H1 (cell line): ENCODE results near the gene PSPC1. TPM values are rescaled to one million over a fixed set of nuclear protein-coding genes. Genes with fewer than 3 reads are reported as not detected.
A peak's percentile ranks its signal among the peaks of the same experiment; 100 is the strongest.

Experiments used
- ASH2L ChIP-seq: fragments of 200-600, 300-600 bp; sonication (generic); IDR thresholded peaks from one replicate; pipeline ENCODE4 v1.7.1; 2017; ENCODE audit warnings: low read length
- PHF8 ChIP-seq: fragments of 200-600 bp; sonication (generic); conservative IDR thresholded peaks from 2 replicates; pipeline ENCODE4 v1.7.1; 2012; ENCODE audit warnings: low read depth, mild to moderate bottlenecking, inconsistent platforms, low read length, moderate library complexity
- TBP ChIP-seq: IDR thresholded peaks from 2 replicates; pipeline ENCODE4 v1.6.1; 2011; ENCODE audit warnings: low read depth, low read length, improper control_type of control experiment
- polyA plus RNA-seq, 7 experiments: library from polyadenylated mRNA; depleted of rRNA in 3 of 7; stranded (reverse) in 5 of 7; unstranded in 2 of 7; fragments of >200 nt in 5 of 7; fragments of 200-250 nt in 2 of 7; gene quantifications; 1 replicate in 5 of 7; 2 replicates in 1 of 7; 4 replicates in 1 of 7; pipeline versions ENCODE4 v1.2.1 to v1.2.3, GENCODE V29; 2011 to 2013; ENCODE audit warnings: missing spikeins in 2 of 7, mixed read lengths in 2 of 7
- total RNA-seq: library from RNA; stranded (reverse); fragmentation: NEBNext Ultra II Directional; extraction: Animal tissue kit (Norgen Biotek cat#: 25700); gene quantifications from 2 replicates; pipeline ENCODE4 v1.2.1, GENCODE V29; 2021
- TF ChIP-seq, protein P1 (sequence below): IDR thresholded peaks from 2 replicates; pipeline ENCODE4 v1.6.1; 2012; ENCODE audit warnings: inconsistent platforms

PSPC1 gene
- total and polyA plus RNA-seq, 2 of the 8 experiments (the other 6 are each of a cell fraction or from before 2014, with no cell fraction given), result 53.4 to 97.4 TPM

DNA sequence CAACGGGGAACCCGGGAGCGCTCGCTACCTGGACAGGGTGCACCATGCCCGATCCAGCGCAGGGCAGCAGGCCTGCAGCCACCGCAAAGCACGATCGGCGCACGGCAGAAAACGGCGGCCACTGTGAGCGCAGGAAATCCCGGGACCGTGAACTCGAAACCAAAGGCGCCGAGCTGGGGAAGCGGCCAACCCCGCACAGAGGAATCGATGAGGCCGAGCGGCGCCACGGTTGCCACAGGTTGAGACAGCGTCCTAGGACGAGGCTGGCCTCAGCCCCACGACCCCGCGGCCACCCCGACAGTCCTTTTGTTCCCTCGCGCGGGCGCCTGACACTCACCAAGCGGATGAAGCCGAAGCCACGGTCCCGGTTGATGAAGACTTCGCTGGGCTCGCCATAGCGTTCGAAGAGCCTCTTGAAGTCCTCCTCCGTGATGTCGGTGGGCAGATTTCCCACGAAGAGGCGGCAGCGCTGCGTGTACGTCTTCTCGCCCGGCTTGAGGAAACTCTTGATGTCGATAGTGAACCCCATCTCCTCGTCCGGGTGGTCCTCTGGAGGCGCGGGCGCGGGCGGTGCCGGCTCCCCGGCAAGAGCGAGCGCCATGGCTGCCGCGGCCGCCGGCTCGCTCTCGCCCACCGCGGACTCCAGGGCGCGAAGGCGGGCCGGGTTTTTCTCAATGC lies 557 bp downstream of the PSPC1 start (continued):
- TF ChIP-seq, protein P1, sequence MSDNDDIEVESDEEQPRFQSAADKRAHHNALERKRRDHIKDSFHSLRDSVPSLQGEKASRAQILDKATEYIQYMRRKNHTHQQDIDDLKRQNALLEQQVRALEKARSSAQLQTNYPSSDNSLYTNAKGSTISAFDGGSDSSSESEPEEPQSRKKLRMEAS, result no peak
- TF ChIP-seq ASH2L (peak; percentile 84), TBP (no peak), PHF8 (no peak; the same call in 1 of the 2 replicates)
